GM18505 (cell line): Measurements from ENCODE around the gene NAIF1.
A peak's percentile ranks its signal among the peaks of the same experiment; 100 is the strongest.

Source experiments
- ATAC-seq: cut with Tn5 transposase; IDR thresholded peaks from one replicate; pipeline ENCODE4 v1.9.1; 2021; ENCODE audit not compliant: unreplicated experiment
- POLR2A ChIP-seq: IDR thresholded peaks from 4 replicates; pipeline ENCODE4 v1.6.1; 2011; ENCODE audit warnings: borderline replicate concordance; ENCODE audit not compliant: insufficient read depth, insufficient read length; ENCODE audit errors: extremely low read depth

Gene NAIF1

DNA sequence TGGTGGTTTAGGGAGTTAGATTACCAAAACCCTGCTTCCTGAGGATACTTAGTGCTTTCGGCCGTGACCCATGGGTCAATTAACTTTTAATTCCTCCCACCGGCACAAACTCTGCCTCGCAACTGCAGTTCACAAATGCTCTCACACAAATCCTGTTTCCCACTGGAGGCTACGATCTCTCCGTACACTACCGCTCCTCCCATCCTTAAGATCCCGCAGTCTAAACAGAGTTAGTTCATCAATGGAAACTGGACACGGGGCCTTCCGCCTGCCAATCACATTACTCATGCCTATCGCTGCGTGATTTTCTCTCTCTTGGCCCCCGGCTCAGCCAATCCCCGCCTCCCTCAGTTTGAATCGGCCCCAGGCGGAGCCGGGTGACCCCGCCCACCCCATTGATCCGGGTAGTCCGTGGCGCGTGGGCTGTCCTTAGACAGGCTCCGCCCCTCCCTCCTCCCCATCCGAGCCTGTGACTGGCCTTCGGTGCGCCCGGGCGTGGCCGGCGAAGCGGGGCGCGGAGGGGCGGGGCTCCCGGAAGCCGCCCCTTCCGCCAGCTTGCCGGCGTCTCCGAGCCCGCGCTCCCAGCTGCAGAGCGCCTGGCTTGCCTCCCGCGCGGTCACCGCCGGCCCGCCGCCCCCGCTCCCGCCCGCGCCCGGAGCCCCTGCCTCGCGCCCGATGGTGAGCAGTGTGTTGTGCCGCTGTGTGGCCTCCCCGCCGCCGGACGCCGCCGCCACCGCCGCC, 695 bp upstream of the NAIF1 start, which contains the start of gene SLC25A25:
Gene SLC25A25, plus strand, starts transcription at position 588 of the 741 bp plus-strand sequence. Its CDS starts 88 bp downstream, at position 676.
- TF ChIP-seq POLR2A = peak; percentile 61

DNA sequence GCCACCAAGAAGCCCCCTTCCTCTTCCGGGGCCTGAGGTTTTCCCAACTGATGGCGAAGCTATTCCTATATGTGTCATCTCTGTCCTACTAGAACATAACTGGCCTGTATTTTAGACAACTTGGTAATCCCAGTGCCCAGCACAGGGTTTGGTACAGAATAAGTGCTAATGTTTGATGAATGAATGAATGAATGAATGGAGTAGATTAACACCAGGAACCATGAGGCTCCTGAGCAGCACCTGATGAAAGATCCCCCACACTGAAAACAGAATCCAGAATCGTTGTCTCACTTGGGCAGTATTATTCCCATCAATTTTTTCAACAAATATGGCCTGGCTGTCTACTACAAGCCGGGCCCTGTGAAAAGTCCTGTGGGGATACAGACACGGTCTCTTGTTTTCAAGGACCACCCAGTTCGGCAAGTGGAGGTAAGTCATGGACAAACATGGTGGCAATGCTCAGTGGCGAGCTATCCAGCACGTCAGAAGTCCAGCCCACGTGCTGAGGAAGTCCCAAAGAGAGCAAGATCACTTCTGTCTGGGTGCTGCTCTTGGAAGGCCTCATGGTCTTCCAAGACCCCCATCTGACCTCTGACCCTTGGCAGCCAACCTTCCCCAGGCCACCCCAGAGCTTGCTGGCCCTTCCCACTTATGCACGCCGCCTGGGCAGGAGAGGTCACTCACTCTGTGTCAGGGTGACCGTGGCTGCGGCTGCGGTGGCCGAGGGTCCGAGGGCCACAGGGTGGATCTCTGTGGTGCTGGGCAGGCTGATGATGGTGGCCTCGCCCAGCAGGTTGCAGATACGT, 1.0 kb downstream of the NAIF1 start:
- ATAC-seq = no peak
- no peak for TF ChIP-seq POLR2A

More for the DNA sequence above, 695 bp upstream of the NAIF1 start, which contains the start of gene SLC25A25:
- peak; percentile 68 for ATAC-seq

DNA sequence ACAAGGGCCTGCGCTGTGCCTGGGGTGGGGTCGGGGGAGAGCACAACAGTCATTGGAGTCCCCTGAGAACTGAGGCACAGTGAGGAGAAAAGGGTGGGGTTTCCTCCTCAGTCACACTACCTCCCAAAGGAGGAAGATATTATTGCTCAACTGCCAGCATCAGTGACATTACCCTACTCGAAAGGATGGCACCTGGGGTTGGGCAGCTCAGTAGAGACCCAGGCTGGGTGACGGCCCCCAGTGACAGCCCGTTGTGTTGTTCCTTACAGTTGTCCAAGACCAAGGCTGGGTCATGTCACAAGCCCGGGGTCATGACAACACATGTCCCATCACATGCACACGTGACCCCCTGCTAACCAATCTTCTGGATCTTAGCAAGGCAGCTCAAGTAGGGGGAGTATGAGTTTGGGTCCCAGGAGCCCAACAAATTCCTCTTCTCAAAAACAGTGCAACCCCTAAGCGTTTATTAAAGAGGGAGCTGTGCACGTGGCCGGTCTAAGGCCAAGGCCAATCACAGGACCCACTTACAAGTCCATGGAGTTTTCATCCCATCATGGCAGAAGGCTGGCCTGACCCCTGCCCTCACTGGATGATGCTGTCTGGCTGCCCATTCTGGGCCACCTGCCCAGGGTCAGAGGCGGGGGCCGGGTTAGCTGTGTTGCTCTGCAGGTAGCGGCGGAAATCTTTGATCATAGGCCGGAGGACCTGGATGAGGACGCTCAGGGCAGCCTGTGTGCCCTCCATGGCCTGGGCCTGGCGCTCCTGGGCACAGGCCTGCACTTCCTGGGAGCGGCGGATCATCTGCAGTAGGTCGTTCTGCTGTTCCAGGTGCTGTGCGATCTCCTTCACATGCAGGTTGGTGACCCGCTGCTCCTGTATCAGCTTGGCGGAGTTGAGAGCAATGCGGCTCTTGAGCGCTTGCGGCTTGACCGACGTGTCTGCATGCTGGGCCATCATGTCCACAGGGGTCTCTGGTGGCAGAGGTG, 4.0 kb downstream of the NAIF1 start:
- ATAC-seq = no peak
- TF ChIP-seq POLR2A = no peak

DNA sequence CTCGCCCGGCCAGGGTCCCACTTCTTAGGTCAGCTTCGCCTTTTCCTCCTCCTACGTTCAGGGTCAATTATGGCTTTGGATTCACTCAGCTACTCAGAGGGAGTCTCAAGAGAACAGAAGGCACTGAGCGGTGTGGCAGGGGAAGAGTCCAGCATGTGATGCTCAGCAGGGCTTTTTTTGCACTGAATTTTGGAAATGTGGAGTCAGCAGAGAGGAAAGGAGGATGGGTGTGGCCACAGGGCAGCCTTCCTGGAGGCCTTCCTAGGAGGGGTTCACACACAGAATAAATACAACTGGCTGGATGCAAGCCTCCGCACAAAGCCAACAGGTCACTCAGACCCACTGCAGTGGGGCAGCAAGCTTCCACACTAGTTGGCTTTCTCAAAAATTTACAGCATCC, 4.8 kb downstream of the NAIF1 start:
- TF ChIP-seq POLR2A = no peak

DNA sequence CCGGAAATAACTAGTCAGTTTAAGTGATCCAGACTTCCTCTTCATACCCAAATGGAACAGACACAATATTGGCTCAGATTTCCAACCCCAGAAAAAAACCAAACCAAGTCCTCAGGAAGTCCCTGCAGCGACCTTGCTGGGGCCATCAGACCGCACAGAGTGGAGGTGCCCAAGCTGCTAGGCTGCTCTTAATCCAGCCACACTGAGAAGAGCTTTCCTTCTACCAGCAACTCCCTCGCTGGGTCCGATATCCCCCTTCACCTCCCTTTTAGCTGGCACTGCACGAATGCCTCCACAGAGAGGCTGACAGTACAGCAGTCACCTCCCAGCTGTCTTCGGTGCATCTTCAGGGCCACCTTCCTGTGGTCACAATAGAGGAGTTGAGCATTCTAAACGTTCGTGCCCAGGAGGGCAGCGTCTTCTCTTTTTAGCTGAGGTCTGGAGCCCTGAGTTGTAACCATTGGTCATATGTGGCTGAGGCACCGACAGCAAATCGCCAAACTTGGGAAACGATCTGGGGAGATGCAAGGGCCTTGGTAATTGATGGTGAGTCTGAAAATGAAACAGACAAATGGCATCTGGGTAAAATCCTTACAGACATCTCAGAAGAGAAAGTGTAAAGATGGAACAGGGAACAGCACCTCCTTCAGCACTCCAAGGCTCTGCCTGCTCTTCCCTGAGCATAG, 5.7 kb downstream of the NAIF1 start:
- no peak for ATAC-seq
- no peak for TF ChIP-seq POLR2A

More for the DNA sequence above, 4.8 kb downstream of the NAIF1 start:
- ATAC-seq = no peak

DNA sequence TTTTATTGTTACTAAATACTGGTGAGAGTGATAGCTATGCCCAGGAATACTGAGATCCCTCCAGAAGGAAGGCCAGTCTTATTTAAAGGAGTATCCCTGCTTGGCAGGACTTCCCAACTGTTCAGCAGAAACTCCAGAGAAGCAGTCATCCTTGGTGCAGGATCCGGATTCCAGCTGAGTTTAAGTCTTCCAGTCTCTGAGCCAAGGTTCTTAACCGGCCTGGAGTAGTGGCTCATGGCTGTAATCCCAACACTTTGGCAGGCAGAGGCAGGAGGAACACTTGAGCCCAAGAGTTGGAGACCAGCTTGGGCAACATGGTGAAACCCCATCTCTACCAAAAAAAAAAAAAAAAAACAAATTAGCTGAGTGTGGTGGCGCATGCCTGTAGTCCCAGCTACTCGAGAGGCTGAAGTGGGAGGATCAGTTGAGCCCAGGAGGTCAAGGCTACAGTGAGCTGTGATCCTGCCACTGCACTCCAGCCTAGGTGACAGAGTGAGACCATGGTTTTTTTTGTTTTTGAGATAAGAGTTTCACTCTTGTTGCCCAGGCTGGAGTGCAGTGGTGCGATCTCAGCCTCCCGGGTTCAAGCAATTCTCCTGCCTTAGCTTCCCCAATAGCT, 7.6 kb downstream of the NAIF1 start:
- no peak for TF ChIP-seq POLR2A
- no peak for ATAC-seq

DNA sequence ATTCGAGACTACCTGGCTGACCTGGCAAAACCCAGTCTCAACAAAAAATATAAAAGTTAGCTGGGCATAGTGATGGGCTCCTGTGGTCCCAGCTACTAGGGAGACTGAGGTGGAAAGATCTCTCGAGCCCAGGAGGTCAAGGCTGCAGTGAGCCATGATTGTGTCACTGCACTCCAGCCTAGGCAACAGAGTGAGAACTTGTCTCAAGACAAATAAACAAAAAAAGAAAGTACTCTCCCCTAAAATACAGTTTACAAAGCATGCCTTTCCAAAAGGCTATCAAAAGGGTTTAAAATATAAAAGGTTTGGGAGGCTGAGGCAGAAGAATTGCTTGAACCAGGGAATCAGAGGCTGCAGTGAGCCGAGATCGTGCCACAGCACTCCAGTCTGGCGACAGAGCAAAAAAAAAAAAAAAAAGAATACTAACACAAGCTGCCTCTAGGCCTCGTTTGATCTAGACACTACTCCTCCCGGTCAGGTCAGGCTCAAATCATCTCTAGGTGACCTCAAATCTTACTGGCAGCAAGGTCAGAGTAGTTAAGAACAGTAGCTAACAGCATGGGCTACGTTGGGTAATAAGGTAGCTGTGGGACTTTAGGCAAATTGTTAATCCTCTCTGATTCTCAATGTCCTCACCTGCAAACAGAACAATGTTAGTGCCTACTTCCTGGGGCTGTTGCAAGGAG, 9.3 kb downstream of the NAIF1 start:
- TF ChIP-seq POLR2A = no peak
- ATAC-seq = no peak

DNA sequence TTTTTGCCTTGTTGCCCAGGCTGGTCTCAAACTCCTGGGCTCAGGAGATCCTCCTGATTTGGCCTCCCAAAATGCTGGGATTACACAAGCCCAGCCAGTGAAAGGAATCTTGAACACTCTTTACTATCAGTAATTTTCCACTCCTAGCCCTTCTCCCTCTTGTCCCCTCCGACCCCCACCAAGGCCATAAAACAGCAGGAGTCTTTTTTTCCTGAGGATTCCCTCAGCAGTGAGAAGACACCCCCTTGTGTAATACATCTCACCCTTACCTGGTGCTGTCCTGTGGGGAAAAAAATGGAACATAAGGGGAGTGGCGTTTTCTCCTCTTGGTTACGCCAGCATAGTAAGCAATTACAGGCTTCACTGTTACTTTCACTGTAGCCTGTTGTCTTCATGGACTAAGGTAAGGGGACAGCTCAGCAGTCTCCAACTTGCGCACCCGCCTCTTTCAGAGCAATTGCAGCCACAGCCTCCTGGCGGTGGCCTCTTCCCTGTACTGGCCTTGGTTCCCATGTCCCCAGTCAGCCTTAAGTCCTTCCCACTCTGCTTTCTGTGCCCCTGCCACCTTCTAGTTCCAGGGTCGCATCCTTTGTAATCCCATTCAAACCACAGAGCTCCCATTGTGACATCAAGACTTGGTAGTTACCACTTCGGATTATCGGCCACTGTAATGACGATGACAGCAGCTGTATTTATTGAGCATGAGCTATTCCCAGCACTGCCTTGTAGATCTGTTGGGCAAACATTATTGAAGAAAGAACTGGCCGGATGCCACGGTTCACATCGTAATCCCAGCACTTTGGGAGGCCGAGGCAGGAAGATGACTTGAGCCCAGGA, 10.0 kb downstream of the NAIF1 start:
- TF ChIP-seq POLR2A = no peak
- ATAC-seq = no peak

DNA sequence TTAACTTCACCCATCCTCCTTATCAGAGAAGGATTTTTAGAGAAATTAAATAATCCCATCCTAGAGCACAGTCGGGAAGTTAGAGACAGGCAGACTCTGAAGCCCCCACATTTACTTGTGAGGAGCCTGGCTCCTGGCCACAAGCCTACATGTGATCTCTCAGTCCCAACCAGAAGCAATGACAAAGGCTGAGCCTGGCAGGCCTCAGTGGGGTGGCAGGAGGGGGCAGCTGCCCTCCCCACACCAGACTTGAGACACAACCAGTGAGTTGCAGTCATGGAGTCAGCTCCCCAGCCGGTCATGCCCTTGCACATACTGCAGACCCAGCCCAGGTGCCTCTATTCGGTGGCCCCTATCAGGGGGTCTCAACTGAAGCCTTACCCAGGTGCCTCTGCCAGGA, 11.0 kb downstream of the NAIF1 start:
- ATAC-seq = no peak

DNA sequence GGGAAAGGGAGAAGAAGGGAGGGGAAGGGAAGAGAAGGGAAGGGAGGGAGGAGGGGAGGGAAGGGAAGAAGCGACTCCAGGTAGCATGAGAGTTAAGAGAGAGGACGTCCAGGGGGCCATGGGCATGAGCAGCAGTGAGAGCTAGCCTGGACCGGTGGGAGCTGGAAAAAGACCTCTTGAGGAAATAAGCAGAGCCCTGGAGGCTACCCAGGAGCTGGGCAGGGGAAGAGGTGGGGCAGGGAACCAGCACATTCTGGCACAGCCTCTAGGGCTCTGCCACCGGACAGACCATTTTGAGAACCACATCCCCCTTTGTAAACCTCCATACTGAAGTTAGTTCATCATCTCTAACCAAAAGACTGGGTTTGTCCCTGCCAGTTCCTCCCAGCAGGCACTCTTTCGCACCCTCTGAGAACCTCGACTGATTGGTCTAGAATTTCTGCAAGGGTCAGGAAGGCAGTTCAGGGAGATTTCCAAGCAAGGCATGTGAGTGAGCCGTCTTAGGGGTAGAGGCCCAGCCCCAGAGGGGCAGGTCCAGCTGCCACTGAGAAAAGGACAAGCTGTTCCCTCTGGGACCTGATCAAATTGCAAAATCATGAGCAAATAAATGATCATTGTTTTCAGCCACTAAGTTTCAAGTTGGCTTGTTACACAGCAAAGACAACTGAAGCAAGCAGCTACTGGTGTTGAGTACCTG, 11.6 kb downstream of the NAIF1 start:
- ATAC-seq = no peak

More for the DNA sequence above, 11.0 kb downstream of the NAIF1 start:
- TF ChIP-seq POLR2A = no peak

More for the DNA sequence above, 11.6 kb downstream of the NAIF1 start:
- TF ChIP-seq POLR2A = no peak
